ENCODE measurements around the gene CLEC11A.

DNA sequence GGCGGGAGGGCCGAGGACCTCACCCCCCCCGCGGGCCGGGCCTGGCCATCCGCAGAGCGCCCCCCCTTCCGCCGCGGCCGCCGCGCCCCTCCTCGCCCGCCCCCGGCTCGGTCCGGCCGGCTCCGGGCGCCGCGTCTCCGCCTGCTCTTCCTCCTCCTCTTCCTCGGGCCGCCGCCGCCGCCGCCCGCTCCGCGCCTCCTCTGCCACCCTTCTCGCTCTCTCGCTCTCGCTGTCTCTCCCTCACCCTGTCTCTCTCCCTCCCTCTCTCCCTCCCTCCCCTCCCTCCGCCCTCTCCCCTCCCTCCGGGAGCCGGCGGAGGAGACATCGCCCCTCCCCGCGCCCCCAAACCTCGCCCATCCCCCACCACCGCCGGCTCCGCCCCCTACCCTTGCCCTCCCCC lies 3.6 kb upstream of the CLEC11A start, which contains the start of gene SHANK1:
- TF ChIP-seq CTCF (IDR thresholded peaks at IDR 0.05; ENCODE audit: low read depth, low read length, missing input control) (no peak), RAD21 (IDR thresholded peaks at IDR 0.05) (no peak), SP1 (IDR thresholded peaks at IDR 0.05) (no peak)
- TF ChIP-seq, protein P1, sequence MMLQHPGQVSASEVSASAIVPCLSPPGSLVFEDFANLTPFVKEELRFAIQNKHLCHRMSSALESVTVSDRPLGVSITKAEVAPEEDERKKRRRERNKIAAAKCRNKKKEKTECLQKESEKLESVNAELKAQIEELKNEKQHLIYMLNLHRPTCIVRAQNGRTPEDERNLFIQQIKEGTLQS (IDR thresholded peaks at IDR 0.05), result no peak

All from liver (tissue), 3 donors.